Colonic mucosa (tissue), 4 donors: Measurements from ENCODE around the gene IL22RA1. TPM values are rescaled to one million over a fixed set of nuclear protein-coding genes. Genes with fewer than 3 reads are reported as not detected.

Experiments used
- DNase-seq: peaks from one replicate; pipeline ENCODE4 v3.0.0-alpha.2; 2020
- H3K27ac ChIP-seq: fragments of 200-600 bp; one replicate; pipeline ENCODE4 v1.8.0; 2021
- H3K27me3 ChIP-seq: fragments of 200-600 bp; one replicate; pipeline ENCODE4 v1.8.0; 2021
- H3K36me3 ChIP-seq: fragments of 200-600 bp; one replicate; pipeline ENCODE4 v1.8.0; 2021
- H3K4me1 ChIP-seq: fragments of 200-600 bp; one replicate; pipeline ENCODE4 v1.8.0; 2021; ENCODE audit warnings: mild to moderate bottlenecking
- H3K4me3 ChIP-seq: fragments of 200-600 bp; one replicate; pipeline ENCODE4 v1.8.0; 2021
- H3K9ac ChIP-seq, 2 donors: one replicate each; pipeline ENCODE4 v1.7.0; 2013; ENCODE audit warnings: control low read depth in 2 of 2, low read depth in 2 of 2, low read length in 2 of 2
- H3K9me3 ChIP-seq: fragments of 200-600 bp; one replicate; pipeline ENCODE4 v1.8.0; 2021
- intact Hi-C: fragments of 100-400 bp; cut with DNase I; formaldehyde crosslinking; loops from one replicate; pipeline ENCODE4 v1.14.1; 2022
- total RNA-seq, 2 donors: library from RNA; stranded (reverse); fragmentation: NEBNext Ultra II Directional in 1 of 2; extraction: Animal tissue kit (Norgen Biotek cat#: 25700) in 1 of 2; gene quantifications; one replicate each; pipeline ENCODE4 v1.2.1, GENCODE V29; 2021
- TF ChIP-seq, protein P1 (sequence below): fragments of 200-600 bp; IDR thresholded peaks from one replicate; pipeline ENCODE4 v1.8.0; 2022; ENCODE audit warnings: antibody characterized with exemption, mild to moderate bottlenecking
- donor health status: healthy.
- donor health status: DM: no; HTN: no; CAD: no.
- donor health status: DM: no; HTN: no; CAD: no.

IL22RA1 gene
- total RNA-seq, 2 donors from 2014 or later, result 15.5 to 17.3 TPM

DNA sequence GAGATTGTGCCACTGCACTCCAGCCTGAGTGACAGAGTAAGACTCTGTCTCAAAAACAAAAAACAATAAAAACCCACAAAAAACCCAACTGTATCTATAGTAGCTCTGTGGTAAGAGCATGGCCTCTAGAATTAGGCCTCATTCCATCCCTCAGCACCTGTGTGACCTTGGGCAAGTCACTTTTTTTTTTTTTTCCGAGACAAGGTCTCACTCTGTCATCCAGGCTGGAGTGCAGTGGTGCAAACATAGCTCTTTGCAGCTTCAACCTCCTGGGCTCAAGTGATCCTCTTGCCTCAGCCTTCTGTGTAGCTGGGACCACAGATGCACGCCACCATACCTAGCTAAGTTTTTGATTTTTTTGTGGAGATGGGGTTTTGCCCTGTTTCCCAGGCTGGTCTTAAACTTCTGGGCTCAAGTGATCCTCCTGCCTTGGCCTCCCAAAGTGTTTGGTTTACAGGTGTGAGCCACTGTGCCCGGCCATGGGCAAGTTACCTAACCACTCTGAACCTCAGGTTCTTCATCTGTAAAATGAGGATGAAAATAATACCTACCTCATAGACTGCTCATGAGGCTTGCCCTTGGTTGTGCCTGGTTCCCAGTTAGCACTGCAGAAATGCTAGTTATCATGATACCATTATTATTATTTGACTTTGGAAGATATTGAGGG, 15.7 kb downstream of the IL22RA1 start:
- Histone ChIP-seq H3K4me3 (no peak overlapping the region), H3K9me3 (no peaks in the 10 kb centered on the region), H3K27me3 (no peaks in the 10 kb centered on the region), H3K4me1 (no peaks in the 10 kb centered on the region), H3K27ac (no peak overlapping the region), H3K9ac (no peak overlapping the region), H3K36me3 (no peaks in the 10 kb centered on the region)
- TF ChIP-seq, protein P1, sequence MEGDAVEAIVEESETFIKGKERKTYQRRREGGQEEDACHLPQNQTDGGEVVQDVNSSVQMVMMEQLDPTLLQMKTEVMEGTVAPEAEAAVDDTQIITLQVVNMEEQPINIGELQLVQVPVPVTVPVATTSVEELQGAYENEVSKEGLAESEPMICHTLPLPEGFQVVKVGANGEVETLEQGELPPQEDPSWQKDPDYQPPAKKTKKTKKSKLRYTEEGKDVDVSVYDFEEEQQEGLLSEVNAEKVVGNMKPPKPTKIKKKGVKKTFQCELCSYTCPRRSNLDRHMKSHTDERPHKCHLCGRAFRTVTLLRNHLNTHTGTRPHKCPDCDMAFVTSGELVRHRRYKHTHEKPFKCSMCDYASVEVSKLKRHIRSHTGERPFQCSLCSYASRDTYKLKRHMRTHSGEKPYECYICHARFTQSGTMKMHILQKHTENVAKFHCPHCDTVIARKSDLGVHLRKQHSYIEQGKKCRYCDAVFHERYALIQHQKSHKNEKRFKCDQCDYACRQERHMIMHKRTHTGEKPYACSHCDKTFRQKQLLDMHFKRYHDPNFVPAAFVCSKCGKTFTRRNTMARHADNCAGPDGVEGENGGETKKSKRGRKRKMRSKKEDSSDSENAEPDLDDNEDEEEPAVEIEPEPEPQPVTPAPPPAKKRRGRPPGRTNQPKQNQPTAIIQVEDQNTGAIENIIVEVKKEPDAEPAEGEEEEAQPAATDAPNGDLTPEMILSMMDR, result no peak
- intact Hi-C loops, result no loop called here
- no peak for DNase-seq

DNA sequence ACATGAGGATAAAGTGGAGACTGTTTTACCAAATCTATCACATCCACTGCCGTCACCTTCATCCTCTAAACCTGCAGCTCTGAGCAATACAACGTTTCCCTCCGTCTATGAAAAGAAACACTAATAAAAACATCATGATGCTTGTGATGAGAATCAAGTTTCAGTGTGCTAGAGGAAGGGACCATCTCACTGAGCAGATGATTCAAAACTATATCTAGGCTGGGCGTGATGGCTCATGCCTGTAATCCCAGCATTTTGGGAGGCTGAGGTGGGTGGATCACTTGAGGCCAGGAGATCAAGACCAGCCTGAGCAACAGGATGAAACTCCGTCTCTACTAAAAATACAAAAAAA, 16.3 kb downstream of the IL22RA1 start:
- intact Hi-C loops, result no loop called here
- no peak for DNase-seq
- no peak overlapping the region for H3K4me3 ChIP-seq
- no peaks in the 10 kb centered on the region for H3K27me3 ChIP-seq
- no peak overlapping the region for H3K27ac ChIP-seq
- H3K9ac ChIP-seq, result no peak overlapping the region
- H3K36me3 ChIP-seq, result no peaks in the 10 kb centered on the region
- no peaks in the 10 kb centered on the region for H3K4me1 ChIP-seq
- no peaks in the 10 kb centered on the region for H3K9me3 ChIP-seq
- TF ChIP-seq, protein P1, result no peak

DNA sequence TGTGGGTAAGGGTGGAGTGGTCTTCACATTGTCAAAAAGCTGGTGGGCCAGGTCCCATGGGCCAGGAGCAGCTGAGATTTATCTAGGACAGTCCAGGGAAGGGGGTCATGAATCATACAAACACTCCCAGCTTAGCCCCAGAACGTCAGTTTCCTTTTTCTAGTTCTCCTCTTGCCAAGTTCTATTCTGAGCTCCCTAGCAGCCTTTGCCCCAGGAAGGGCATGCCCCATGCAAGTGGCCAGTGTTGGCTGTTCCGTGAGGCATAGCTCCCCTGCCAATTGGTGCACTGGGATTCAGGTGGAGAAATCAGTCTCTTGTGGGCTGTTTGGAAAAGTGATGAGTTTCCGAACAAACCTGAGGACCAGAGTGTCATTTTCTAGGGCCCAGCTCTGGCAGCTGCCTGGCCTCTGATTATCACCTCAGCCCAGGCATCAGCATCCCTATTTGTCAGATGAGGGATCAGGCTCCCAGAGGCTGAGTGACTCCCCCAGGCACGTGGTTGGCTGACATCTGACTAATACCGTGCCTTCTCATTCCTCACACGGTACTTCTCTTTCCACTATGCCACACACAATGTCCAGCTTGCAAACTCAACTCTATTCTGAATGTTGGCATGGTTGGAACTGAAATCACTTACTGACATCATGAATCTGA, 16.8 kb downstream of the IL22RA1 start:
- DNase-seq, result no peak
- no peaks in the 10 kb centered on the region for H3K36me3 ChIP-seq
- H3K9me3 ChIP-seq, result no peaks in the 10 kb centered on the region
- no peaks in the 10 kb centered on the region for H3K4me1 ChIP-seq
- intact Hi-C loops, result no loop called here
- H3K27ac ChIP-seq, result no peak overlapping the region
- no peaks in the 10 kb centered on the region for H3K27me3 ChIP-seq
- TF ChIP-seq, protein P1, result no peak
- H3K9ac ChIP-seq, result no peak overlapping the region
- H3K4me3 ChIP-seq, result no peak overlapping the region

DNA sequence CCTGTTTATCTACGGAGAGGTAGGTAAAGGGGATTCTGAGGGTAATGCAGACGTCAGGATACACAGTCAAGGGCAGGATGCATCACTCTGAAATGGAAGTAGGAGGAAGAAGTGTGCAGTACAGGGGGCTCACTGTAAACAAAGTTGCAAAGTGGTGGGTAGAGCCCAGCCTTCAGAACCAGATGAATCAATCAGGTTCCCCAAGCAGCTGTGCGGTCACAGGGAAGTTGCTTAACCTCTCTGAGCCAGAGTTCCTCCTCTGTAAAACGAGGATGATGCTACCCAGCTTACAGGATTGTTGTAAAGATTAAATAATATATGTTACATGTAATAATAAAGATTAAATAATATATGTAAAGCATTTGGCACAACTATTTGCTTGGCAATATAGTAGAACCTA, 17.5 kb downstream of the IL22RA1 start:
- H3K9ac ChIP-seq, result no peak overlapping the region
- no peak overlapping the region for H3K4me3 ChIP-seq
- DNase-seq, result no peak
- TF ChIP-seq, protein P1, result no peak
- no peak overlapping the region for H3K27ac ChIP-seq
- no peaks in the 10 kb centered on the region for H3K36me3 ChIP-seq
- no peaks in the 10 kb centered on the region for H3K9me3 ChIP-seq
- H3K4me1 ChIP-seq, result peaks cover 2% of the 10 kb centered on the region
- intact Hi-C loops, result no loop called here
- H3K27me3 ChIP-seq, result no peaks in the 10 kb centered on the region

DNA sequence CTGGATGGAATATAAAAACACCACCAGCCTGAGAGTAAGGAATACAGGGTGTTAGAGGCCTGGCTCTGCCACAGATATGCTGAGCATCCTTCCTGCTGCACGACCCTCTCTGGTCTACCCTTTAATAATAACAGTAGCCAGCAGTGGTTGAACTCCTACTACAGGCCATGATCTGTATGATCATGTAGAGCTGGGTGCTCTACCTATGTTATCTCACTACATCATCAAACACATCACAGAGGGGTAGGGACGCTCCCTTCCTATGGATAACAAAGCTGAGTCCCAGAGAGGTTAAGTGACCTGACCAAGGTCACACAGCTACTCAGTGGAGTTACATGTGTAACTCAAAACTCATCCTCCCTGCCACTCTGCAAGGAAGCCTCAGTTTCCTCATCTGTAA, 18.0 kb downstream of the IL22RA1 start:
- TF ChIP-seq, protein P1, result no peak
- Histone ChIP-seq H3K4me1 (peaks cover 4% of the 10 kb centered on the region), H3K36me3 (no peaks in the 10 kb centered on the region), H3K9ac (no peak overlapping the region), H3K27me3 (no peaks in the 10 kb centered on the region), H3K4me3 (no peak overlapping the region), H3K9me3 (no peaks in the 10 kb centered on the region), H3K27ac (no peak overlapping the region)
- no peak for DNase-seq
- intact Hi-C loops, result no loop called here
